Putamen (tissue), 1 donor: Measurements from ENCODE around the gene HMCN2.

Experiments
- DNase-seq: peaks from one replicate; pipeline ENCODE4 v3.0.0-alpha.2; 2016; ENCODE audit warnings: low spot score

HMCN2 gene

GRCh38 chr9:130290291-130291181 lies 25.0 kb downstream of the HMCN2 start:
- DNase-seq: no peak

- no peak for DNase-seq
These were observed 25.9 kb downstream of the HMCN2 start for GRCh38 chr9:130291474-130291873.

- no peak for DNase-seq
These were observed 26.5 kb downstream of the HMCN2 start for GRCh38 chr9:130292106-130292505.

DNA sequence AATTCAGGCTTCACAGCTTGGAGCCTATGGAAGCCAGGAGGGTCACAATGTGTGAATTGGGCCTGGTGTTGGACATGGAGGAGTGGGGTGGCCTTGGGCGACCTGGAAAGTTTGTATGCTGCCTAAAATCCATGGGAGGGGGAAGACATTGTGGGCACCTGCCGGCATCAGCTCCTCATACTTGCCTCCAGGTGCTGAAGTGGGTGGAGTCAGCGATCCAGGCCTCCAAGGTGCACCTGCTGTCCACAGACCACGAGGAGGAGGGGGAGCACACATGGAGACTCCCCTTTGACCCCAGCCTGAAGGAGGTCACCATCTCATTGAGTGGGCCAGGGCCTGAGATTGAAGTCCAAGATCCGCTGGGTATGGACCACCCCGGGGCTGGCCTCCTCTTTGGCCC lies 29.1 kb downstream of the HMCN2 start:
- DNase-seq: no peak

- no peak for DNase-seq
These were observed 29.9 kb downstream of the HMCN2 start for GRCh38 chr9:130295431-130295830.

DNA sequence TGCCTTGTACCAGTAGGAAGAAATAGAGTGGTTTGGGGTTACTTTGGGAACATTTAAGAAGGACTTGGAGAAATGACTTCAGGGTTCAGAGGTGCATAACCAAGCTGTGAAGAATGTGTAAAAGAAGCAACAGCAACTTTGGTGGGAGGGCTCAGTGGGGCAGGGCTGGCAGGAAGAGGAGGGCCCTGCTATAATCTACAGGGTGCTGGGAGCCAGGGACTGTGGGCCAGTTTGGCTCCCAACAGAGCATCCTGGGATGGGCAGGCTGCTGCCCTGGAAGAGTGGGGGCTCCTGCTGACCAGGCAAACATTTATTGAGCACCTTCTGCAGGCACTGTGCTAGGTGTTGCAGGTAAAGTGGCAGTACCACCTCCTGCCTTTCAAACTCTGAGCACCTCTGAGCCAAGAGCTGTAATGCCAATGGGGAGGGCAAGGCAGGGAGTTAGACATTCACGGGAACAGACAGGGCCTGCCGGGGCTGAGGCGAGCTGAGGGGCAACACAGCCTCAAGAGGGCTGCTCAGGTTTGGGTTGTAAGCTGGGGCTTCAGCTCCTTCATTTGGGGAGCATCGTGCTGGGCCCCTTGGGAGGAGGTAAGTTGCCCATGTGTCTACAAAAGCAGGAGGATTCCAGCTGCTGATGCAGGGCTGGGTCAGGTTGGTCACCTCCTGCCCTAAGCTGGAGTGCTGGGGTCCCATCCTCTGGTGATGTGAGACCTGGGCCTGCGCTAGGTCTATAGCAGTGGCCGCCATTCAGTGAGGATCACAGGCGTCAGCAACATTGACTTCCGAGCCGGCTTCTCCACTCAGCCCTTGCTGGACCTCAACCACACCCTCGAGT lies 30.6 kb downstream of the HMCN2 start:
- no peak for DNase-seq

DNA sequence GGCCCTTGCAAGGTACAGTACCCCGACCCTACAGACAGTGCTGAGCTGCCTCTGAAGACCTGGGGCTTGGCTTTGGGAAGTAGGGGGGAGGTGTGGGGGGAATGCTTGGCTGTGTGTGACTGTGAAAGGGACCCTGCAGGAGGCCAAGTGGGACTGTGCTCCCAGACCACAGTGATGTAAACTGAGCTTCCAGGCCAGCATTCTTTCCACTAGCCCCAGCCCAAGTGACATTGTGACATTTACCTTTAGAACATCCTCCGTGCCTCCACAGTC lies 31.2 kb downstream of the HMCN2 start:
- DNase-seq: no peak

- DNase-seq: no peak
These were observed 31.8 kb downstream of the HMCN2 start for GRCh38 chr9:130297371-130297770.

GRCh38 chr9:130298662-130299279 lies 33.2 kb downstream of the HMCN2 start:
- no peak for DNase-seq

DNA sequence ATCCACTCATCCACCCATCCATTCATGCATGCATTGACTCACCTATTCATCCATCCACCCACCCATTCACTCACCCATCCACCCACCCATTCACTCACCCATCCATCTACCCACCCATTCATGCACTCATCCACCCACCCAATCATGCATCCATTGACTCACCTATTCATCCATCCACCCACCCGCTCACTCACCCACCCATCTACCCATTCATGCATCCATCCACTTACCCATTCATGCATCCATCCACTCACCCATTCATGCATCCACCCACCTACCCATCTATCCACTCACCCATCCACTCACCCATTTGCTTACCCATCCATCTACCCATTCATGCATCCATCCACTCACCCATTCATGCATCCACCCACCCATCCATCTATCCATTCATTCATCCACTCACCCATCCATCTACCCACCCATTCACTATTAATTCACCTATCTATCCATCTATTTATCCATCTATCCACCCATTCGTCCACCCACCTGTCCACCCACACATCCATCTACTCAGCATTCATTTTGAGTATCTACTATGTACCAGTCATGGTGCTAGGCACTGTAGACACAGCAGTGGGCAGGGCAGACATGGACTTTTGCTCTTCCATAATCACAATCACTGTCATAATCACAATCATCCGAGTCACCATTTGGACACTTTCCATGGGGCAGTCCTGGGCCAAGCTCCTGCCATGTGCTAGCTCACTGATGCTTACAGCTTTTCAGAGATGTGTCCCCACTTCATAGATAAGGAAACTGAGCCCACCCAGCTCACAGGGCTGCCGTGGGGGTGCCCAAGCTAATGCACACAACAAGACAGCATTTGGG lies 34.4 kb downstream of the HMCN2 start:
- no peak for DNase-seq

- no peak for DNase-seq
These were observed 35.2 kb downstream of the HMCN2 start for GRCh38 chr9:130300739-130301138.

GRCh38 chr9:130301483-130302286 lies 36.1 kb downstream of the HMCN2 start:
- no peak for DNase-seq

GRCh38 chr9:130302785-130303612 lies 37.4 kb downstream of the HMCN2 start:
- DNase-seq: no peak

GRCh38 chr9:130303613-130304055 lies 38.1 kb downstream of the HMCN2 start:
- no peak for DNase-seq

GRCh38 chr9:130304116-130304515 lies 38.6 kb downstream of the HMCN2 start:
- no peak for DNase-seq

GRCh38 chr9:130304643-130305042 lies 39.1 kb downstream of the HMCN2 start:
- no peak for DNase-seq

GRCh38 chr9:130305381-130305780 lies 39.8 kb downstream of the HMCN2 start:
- no peak for DNase-seq

DNA sequence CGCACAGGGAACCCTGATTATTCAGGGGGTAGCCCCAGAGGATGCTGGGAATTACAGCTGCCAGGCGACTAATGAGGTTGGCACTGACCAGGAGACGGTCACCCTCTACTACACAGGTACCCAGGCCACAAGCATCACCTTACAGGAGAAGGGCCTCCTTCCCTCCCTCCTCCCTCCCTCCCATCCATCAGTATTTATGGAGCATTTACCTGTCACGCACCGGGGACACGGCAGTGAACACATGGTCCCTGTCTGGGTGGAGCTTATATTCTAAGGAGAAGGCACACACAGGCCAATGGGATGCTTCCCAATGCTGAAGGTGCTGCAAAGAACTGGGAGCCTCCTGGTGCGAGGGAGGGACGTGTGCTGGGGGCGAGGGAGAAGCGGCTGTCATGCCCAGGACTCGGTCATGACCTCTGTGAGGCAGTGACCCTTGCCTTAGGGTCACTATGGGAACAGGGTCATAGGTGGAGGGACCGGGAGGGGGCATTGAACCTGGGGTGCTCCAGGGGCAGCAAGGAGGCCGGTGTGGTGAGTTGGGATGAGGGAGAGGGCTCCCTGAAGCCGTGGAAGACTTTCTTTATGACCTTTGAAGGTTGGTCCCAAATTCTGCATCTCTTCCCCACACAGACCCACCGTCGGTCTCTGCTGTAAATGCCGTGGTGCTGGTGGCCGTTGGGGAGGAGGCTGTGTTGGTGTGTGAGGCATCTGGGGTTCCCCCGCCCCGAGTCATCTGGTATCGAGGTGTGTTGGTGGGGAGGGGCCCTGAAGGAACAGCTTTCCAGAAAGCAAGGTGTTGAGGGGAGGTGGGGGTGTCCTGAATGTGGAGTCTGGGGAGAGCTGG lies 41.5 kb downstream of the HMCN2 start:
- no peak for DNase-seq

- no peak for DNase-seq
These were observed 42.0 kb downstream of the HMCN2 start for GRCh38 chr9:130307667-130307943.
